GM12878 (cell line): ENCODE measurements around the gene CUTC. TPM values are rescaled to one million over a fixed set of nuclear protein-coding genes. Genes with fewer than 3 reads are reported as not detected.

Experiments
- polyA plus RNA-seq, 11 experiments: library from polyadenylated mRNA; depleted of rRNA in 4 of 11; unstranded in 6 of 11; stranded (reverse) in 5 of 11; fragments of >200 nt; fragmentation: Nextera tagmentation in 4 of 11; fragmentation: Illumina TruSeq in 1 of 11; extraction: Ambion mirVana in 4 of 11; extraction: Trizol in 1 of 11; gene quantifications; 1 replicate in 1 of 11; 2 replicates in 10 of 11; pipeline versions ENCODE4 v1.2.1 to v1.2.3, GENCODE V29; 2011 to 2016; ENCODE audit warnings: inconsistent platforms in 2 of 11, missing spikeins in 2 of 11, low read depth in 1 of 11
- total RNA-seq, 4 experiments: library from RNA; depleted of rRNA in 3 of 4; stranded (reverse); fragments of >200 nt in 3 of 4; fragmentation: Illumina TruSeq in 1 of 4; extraction: Trizol in 1 of 4; gene quantifications; 2 replicates each; pipeline versions ENCODE4 v1.2.1 to v1.2.3, GENCODE V29; 2013 to 2021

CUTC gene
- total and polyA plus RNA-seq, 10 of the 15 experiments (the other 5 are each of a cell fraction or from before 2014, with no cell fraction given) = 23.8 to 71.7 (median 40.8) TPM

Other genes with a start within 250 kb of the CUTC start
- not detected in 2 replicates for gene NKX2-3, start 199.3 kb upstream of the CUTC start, total RNA-seq (2014; rRNA removed)
- not detected in 2 replicates for gene NKX2-3, start 199.3 kb upstream of the CUTC start, total RNA-seq (2014; rRNA removed; fragmentation: Illumina TruSeq; extraction: Trizol)
- not detected in 2 replicates for gene NKX2-3, start 199.3 kb upstream of the CUTC start, total RNA-seq (2021)
- gene NKX2-3, start 199.3 kb upstream of the CUTC start, polyA plus RNA-seq (2011; rRNA removed) = not detected in 2 replicates
- gene NKX2-3, start 199.3 kb upstream of the CUTC start, polyA plus RNA-seq (2014; fragmentation: Illumina TruSeq; extraction: Trizol) = not detected in 2 replicates
- gene NKX2-3, start 199.3 kb upstream of the CUTC start, polyA plus RNA-seq (2014; fragmentation: Nextera tagmentation; extraction: Ambion mirVana) = not detected
- gene NKX2-3, start 199.3 kb upstream of the CUTC start, polyA plus RNA-seq (2014; rRNA removed) = not detected in 2 replicates
- gene NKX2-3, start 199.3 kb upstream of the CUTC start, polyA plus RNA-seq (2016; fragmentation: Nextera tagmentation; extraction: Ambion mirVana) = not detected
- 15.6 and 16.0 TPM in 2 replicates for gene SLC25A28, start 111.8 kb upstream of the CUTC start, total RNA-seq (2014; rRNA removed)
- 27.0 and 27.5 TPM in 2 replicates for gene SLC25A28, start 111.8 kb upstream of the CUTC start, total RNA-seq (2014; rRNA removed; fragmentation: Illumina TruSeq; extraction: Trizol)
- gene SLC25A28, start 111.8 kb upstream of the CUTC start, total RNA-seq (2021) = 28.8 and 31.8 TPM in 2 replicates
- 29.3 and 40.0 TPM in 2 replicates for gene SLC25A28, start 111.8 kb upstream of the CUTC start, polyA plus RNA-seq (2011; rRNA removed)
- gene SLC25A28, start 111.8 kb upstream of the CUTC start, polyA plus RNA-seq (2014; fragmentation: Illumina TruSeq; extraction: Trizol) = 47.8 and 49.6 TPM in 2 replicates
- 10 to 100 TPM; 20.2 to 22.8 TPM for gene SLC25A28, start 111.8 kb upstream of the CUTC start, polyA plus RNA-seq (2014; fragmentation: Nextera tagmentation; extraction: Ambion mirVana)
- 43.2 and 45.8 TPM in 2 replicates for gene SLC25A28, start 111.8 kb upstream of the CUTC start, polyA plus RNA-seq (2014; rRNA removed)
- 10 to 100 TPM in 1 of 2 experiments, 1 to 10 TPM in 1; 7.5 to 10.8 TPM for gene SLC25A28, start 111.8 kb upstream of the CUTC start, polyA plus RNA-seq (2016; fragmentation: Nextera tagmentation; extraction: Ambion mirVana)
- gene ENTPD7, start 72.7 kb upstream of the CUTC start, total RNA-seq (2014; rRNA removed) = 5.7 and 5.9 TPM in 2 replicates
- 6.1 and 6.4 TPM in 2 replicates for gene ENTPD7, start 72.7 kb upstream of the CUTC start, total RNA-seq (2014; rRNA removed; fragmentation: Illumina TruSeq; extraction: Trizol)
- 6.5 and 6.7 TPM in 2 replicates for gene ENTPD7, start 72.7 kb upstream of the CUTC start, total RNA-seq (2021)
- gene ENTPD7, start 72.7 kb upstream of the CUTC start, polyA plus RNA-seq (2011; rRNA removed) = 4.6 and 5.2 TPM in 2 replicates
- gene ENTPD7, start 72.7 kb upstream of the CUTC start, polyA plus RNA-seq (2014; fragmentation: Illumina TruSeq; extraction: Trizol) = 5.1 and 5.2 TPM in 2 replicates
- gene ENTPD7, start 72.7 kb upstream of the CUTC start, polyA plus RNA-seq (2014; fragmentation: Nextera tagmentation; extraction: Ambion mirVana) = under 1 TPM; 0.73 to 0.90 TPM
- gene ENTPD7, start 72.7 kb upstream of the CUTC start, polyA plus RNA-seq (2014; rRNA removed) = 2.9 and 4.1 TPM in 2 replicates
- gene ENTPD7, start 72.7 kb upstream of the CUTC start, polyA plus RNA-seq (2016; fragmentation: Nextera tagmentation; extraction: Ambion mirVana) = 1 to 10 TPM; 5.2 TPM
- gene COX15, start 107 bp upstream of the CUTC start, total RNA-seq (2014; rRNA removed) = 36.3 and 37.4 TPM in 2 replicates
- gene COX15, start 107 bp upstream of the CUTC start, total RNA-seq (2014; rRNA removed; fragmentation: Illumina TruSeq; extraction: Trizol) = 30.6 and 32.9 TPM in 2 replicates
- gene COX15, start 107 bp upstream of the CUTC start, total RNA-seq (2021) = 37.8 and 38.9 TPM in 2 replicates
- 36.4 and 46.8 TPM in 2 replicates for gene COX15, start 107 bp upstream of the CUTC start, polyA plus RNA-seq (2011; rRNA removed)
- 38.1 and 44.7 TPM in 2 replicates for gene COX15, start 107 bp upstream of the CUTC start, polyA plus RNA-seq (2014; fragmentation: Illumina TruSeq; extraction: Trizol)
- 10 to 100 TPM; 46.3 to 50.7 TPM for gene COX15, start 107 bp upstream of the CUTC start, polyA plus RNA-seq (2014; fragmentation: Nextera tagmentation; extraction: Ambion mirVana)
- gene COX15, start 107 bp upstream of the CUTC start, polyA plus RNA-seq (2014; rRNA removed) = 27.1 and 30.2 TPM in 2 replicates
- gene COX15, start 107 bp upstream of the CUTC start, polyA plus RNA-seq (2016; fragmentation: Nextera tagmentation; extraction: Ambion mirVana) = 10 to 100 TPM; 38.4 to 42.8 TPM
- gene ABCC2, start 50.4 kb downstream of the CUTC start, total RNA-seq (2014; rRNA removed) = 0.11 and 0.93 TPM in 2 replicates
- gene ABCC2, start 50.4 kb downstream of the CUTC start, total RNA-seq (2014; rRNA removed; fragmentation: Illumina TruSeq; extraction: Trizol) = 0.28 and 0.36 TPM in 2 replicates
- 0.24 and 0.64 TPM in 2 replicates for gene ABCC2, start 50.4 kb downstream of the CUTC start, total RNA-seq (2021)
- gene ABCC2, start 50.4 kb downstream of the CUTC start, polyA plus RNA-seq (2011; rRNA removed) = 0.95 and 1.1 TPM in 2 replicates
- gene ABCC2, start 50.4 kb downstream of the CUTC start, polyA plus RNA-seq (2014; fragmentation: Illumina TruSeq; extraction: Trizol) = 0.14 and 0.35 TPM in 2 replicates
- under 1 TPM; 0.02 to 0.18 TPM for gene ABCC2, start 50.4 kb downstream of the CUTC start, polyA plus RNA-seq (2014; fragmentation: Nextera tagmentation; extraction: Ambion mirVana)
- 0.19 and 0.22 TPM in 2 replicates for gene ABCC2, start 50.4 kb downstream of the CUTC start, polyA plus RNA-seq (2014; rRNA removed)
- gene ABCC2, start 50.4 kb downstream of the CUTC start, polyA plus RNA-seq (2016; fragmentation: Nextera tagmentation; extraction: Ambion mirVana) = under 1 TPM; 0.20 to 0.21 TPM